ENCODE results near the gene MRPS26.

DNA sequence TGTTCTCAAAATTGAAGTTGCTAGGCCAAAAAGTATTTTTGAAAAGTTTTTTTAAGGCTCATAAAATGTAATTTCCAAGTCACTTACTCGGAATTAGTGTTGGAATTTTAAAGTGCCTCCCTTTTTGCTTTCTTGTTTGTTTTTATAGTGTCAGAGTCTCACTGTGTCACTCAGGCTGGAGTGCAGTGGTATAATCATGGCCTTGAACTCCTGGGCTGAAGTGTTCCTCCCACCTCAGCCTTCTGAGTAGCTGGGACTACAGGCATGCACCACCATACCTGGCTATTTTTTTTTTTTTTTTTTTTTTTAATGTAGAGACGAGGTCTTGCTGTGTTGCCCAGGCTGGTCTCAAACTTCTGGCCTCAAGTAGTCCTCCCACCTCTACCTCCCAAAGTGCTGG is 42.4 kb upstream of the MRPS26 start:
- TF ChIP-seq, protein P1, sequence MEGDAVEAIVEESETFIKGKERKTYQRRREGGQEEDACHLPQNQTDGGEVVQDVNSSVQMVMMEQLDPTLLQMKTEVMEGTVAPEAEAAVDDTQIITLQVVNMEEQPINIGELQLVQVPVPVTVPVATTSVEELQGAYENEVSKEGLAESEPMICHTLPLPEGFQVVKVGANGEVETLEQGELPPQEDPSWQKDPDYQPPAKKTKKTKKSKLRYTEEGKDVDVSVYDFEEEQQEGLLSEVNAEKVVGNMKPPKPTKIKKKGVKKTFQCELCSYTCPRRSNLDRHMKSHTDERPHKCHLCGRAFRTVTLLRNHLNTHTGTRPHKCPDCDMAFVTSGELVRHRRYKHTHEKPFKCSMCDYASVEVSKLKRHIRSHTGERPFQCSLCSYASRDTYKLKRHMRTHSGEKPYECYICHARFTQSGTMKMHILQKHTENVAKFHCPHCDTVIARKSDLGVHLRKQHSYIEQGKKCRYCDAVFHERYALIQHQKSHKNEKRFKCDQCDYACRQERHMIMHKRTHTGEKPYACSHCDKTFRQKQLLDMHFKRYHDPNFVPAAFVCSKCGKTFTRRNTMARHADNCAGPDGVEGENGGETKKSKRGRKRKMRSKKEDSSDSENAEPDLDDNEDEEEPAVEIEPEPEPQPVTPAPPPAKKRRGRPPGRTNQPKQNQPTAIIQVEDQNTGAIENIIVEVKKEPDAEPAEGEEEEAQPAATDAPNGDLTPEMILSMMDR (IDR thresholded peaks at IDR 0.05; ENCODE audit: low read depth, low read length): no peak
- no peak for TF ChIP-seq EZH2phosphoT487 (IDR thresholded peaks at IDR 0.05; ENCODE audit: low read depth)
